Karpas-422 (cell line): Measurements from ENCODE around the gene TANGO2. TPM values are rescaled to one million over a fixed set of nuclear protein-coding genes. Genes with fewer than 3 reads are reported as not detected.

Source experiments
- DNase-seq: peaks from one replicate; pipeline ENCODE4 v3.0.0-alpha.2; 2015
- H2AFZ ChIP-seq: fragments of 200-600 bp; sonication (generic); 2 replicates; pipeline ENCODE4 v1.6.1; 2014; ENCODE audit warnings: antibody characterized with exemption, low read length, mixed read lengths
- H3K27ac ChIP-seq: fragments of 200-600 bp; sonication (generic); 2 replicates; pipeline ENCODE4 v1.5.1; 2014; ENCODE audit warnings: mild to moderate bottlenecking, low read length, moderate library complexity
- H3K27me3 ChIP-seq: fragments of 200-600 bp; sonication (generic); 2 replicates; pipeline ENCODE4 v1.6.1; 2014; ENCODE audit warnings: low read length, mixed read lengths
- H3K36me3 ChIP-seq: fragments of 200-600 bp; sonication (generic); 2 replicates; pipeline ENCODE4 v1.6.1; 2014; ENCODE audit warnings: low read length, mixed read lengths; ENCODE audit not compliant: insufficient read depth
- H3K4me1 ChIP-seq: fragments of 200-600 bp; sonication (generic); 2 replicates; pipeline ENCODE4 v1.6.1; 2014; ENCODE audit warnings: mild to moderate bottlenecking, low read length, mixed read lengths
- H3K4me2 ChIP-seq: fragments of 200-600 bp; sonication (generic); 2 replicates; pipeline ENCODE4 v1.6.1; 2014; ENCODE audit warnings: low read length, low read depth, mild to moderate bottlenecking; ENCODE audit not compliant: poor library complexity, severe bottlenecking
- H3K4me3 ChIP-seq: fragments of 200-600 bp; sonication (generic); 2 replicates; pipeline ENCODE4 v1.5.1; 2014; ENCODE audit warnings: mild to moderate bottlenecking, antibody characterized with exemption, low read length, mixed read lengths
- H3K79me2 ChIP-seq: fragments of 200-600 bp; sonication (generic); 2 replicates; pipeline ENCODE4 v1.6.1; 2014; ENCODE audit warnings: mild to moderate bottlenecking, low read length, mixed read lengths
- H3K9ac ChIP-seq: fragments of 200-600 bp; sonication (generic); 2 replicates; pipeline ENCODE4 v1.6.0; 2014; ENCODE audit warnings: low read length
- H3K9me2 ChIP-seq: fragments of 200-600 bp; sonication (generic), shearing (Covaris generic); replicated peaks from 2 replicates; pipeline ENCODE4 v1.6.0; 2014; ENCODE audit warnings: mild to moderate bottlenecking, low read length, moderate library complexity; ENCODE audit not compliant: insufficient read depth
- H3K9me3 ChIP-seq: fragments of 300-700, 200-600 bp; sonication (generic); 2 replicates; pipeline ENCODE4 v1.6.1; 2014; ENCODE audit warnings: low read length, mixed read lengths
- H4K20me1 ChIP-seq: fragments of 200-600 bp; sonication (generic); 2 replicates; pipeline ENCODE4 v1.6.1; 2014; ENCODE audit warnings: mild to moderate bottlenecking, antibody characterized with exemption, low read length, low read depth; ENCODE audit not compliant: insufficient read depth
- total RNA-seq: library from RNA; depleted of rRNA; stranded (reverse); fragments of >200 nt; shearing (Covaris generic); gene quantifications from 2 replicates; pipeline ENCODE4 v1.2.3, GENCODE V29; 2014; ENCODE audit warnings: low replicate concordance; rRNA removed

TANGO2 gene
- 36.8 and 39.0 TPM in 2 replicates for total RNA-seq

GRCh38 chr22:20020533-20021195 lies at the start of gene TANGO2:
Gene TANGO2 (plus strand): TSS chr22:20021110. CDS start chr22:20036799, 15,689 bp downstream.
- Histone ChIP-seq H3K4me2 (peak within 1 kb of the TSS; percentile 82), H3K9ac (peak within 1 kb of the TSS; percentile 94), H3K9me3 (no peaks in the 10 kb centered on the region), H3K79me2 (peaks cover 42% of the 10 kb centered on the region), H4K20me1 (0 out of 2 replicates have a peak, but pooled peaks cover 3% of the 10 kb centered on the region), H3K4me3 (peak within 1 kb of the TSS; percentile 94), H3K9me2 (no peaks in the 10 kb centered on the region), H3K27ac (peak within 1 kb of the TSS; percentile 69), H3K4me1 (peaks cover 35% of the 10 kb centered on the region), H2AFZ (no peak within 1 kb of the TSS; the same call in 1 of the 2 replicates), H3K27me3 (no peaks in the 10 kb centered on the region), H3K36me3 (no peaks in the 10 kb centered on the region)
- DNase-seq = peak; percentile 97

DNA sequence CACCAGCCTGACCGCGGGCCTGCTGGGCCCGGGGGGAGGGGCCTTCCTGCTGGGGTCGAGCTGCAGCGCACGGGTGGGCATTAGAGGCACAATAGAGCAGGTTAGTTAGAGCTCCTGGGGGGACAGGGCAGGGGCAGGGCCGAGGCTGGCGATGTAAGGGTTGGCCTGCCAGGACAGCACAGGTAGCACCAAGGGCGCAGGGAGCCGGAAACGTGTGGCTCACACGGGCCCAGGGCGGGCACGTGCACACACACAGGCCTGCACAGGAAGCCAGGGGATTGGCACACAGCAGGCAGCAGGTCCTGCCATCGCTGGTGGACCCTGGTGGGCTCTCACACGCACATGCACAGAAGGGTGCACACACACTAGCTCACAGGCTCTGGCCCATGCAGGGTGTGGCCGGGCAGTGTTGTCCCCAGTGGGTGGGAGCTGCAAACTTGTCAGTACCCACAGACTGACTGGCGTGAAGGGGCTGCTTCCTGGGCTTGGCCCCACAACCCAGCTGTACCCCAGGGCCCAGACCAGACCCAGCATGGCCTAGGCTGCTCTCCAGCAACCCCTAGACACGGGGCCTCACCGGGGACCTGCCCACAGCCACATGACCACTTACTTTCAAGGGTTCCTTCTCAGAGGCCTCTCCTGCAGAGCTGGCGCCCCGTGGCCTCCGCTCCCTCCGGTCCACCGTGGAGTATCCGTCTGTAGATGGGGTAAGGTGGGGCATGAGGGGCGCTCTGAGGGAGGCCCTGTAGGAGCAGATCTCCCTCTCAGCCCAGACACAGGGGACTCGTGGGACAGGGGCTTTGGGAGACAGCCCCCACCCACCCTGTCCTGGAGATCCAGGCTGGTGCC lies 49.4 kb upstream of the TANGO2 start:
- no peaks in the 10 kb centered on the region for H3K36me3 ChIP-seq
- H3K9ac ChIP-seq = no peak overlapping the region
- no peak overlapping the region for H2AFZ ChIP-seq
- H3K4me1 ChIP-seq = peaks cover 21% of the 10 kb centered on the region
- H3K27ac ChIP-seq = no peak overlapping the region
- DNase-seq = no peak
- no peaks in the 10 kb centered on the region for H3K79me2 ChIP-seq
- no peaks in the 10 kb centered on the region for H3K9me3 ChIP-seq
- H4K20me1 ChIP-seq = no peaks in the 10 kb centered on the region
- H3K4me2 ChIP-seq = no peak overlapping the region
- no peaks in the 10 kb centered on the region for H3K9me2 ChIP-seq
- no peak overlapping the region for H3K4me3 ChIP-seq
- H3K27me3 ChIP-seq = no peaks in the 10 kb centered on the region

DNA sequence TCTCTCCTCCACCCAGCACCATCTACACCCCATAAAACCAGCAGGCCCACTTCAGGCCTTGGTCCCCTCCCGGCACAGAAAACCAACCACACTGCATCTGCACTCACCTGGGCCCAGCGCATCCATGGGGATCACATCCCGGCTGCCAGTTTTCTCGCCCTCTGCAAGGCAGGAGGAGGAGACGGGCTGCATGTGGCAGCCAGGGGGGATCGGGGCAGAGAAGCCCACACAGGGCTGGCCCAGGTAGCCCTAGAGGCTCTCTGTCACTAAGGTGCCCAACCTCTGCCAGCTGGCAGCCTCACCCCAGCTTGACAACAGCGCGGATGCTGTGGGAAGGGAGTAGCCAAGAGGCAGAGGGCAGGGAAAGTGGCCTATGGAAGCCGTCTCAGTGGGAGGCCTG lies 48.7 kb upstream of the TANGO2 start:
- no peaks in the 10 kb centered on the region for H4K20me1 ChIP-seq
- H3K36me3 ChIP-seq = no peaks in the 10 kb centered on the region
- no peak overlapping the region for H3K9ac ChIP-seq
- H3K4me2 ChIP-seq = no peak overlapping the region
- no peaks in the 10 kb centered on the region for H3K9me3 ChIP-seq
- H3K27ac ChIP-seq = no peak overlapping the region
- no peaks in the 10 kb centered on the region for H3K79me2 ChIP-seq
- no peak for DNase-seq
- H3K9me2 ChIP-seq = no peaks in the 10 kb centered on the region
- no peaks in the 10 kb centered on the region for H3K27me3 ChIP-seq
- peaks cover 21% of the 10 kb centered on the region for H3K4me1 ChIP-seq
- no peak overlapping the region for H2AFZ ChIP-seq
- no peak overlapping the region for H3K4me3 ChIP-seq

DNA sequence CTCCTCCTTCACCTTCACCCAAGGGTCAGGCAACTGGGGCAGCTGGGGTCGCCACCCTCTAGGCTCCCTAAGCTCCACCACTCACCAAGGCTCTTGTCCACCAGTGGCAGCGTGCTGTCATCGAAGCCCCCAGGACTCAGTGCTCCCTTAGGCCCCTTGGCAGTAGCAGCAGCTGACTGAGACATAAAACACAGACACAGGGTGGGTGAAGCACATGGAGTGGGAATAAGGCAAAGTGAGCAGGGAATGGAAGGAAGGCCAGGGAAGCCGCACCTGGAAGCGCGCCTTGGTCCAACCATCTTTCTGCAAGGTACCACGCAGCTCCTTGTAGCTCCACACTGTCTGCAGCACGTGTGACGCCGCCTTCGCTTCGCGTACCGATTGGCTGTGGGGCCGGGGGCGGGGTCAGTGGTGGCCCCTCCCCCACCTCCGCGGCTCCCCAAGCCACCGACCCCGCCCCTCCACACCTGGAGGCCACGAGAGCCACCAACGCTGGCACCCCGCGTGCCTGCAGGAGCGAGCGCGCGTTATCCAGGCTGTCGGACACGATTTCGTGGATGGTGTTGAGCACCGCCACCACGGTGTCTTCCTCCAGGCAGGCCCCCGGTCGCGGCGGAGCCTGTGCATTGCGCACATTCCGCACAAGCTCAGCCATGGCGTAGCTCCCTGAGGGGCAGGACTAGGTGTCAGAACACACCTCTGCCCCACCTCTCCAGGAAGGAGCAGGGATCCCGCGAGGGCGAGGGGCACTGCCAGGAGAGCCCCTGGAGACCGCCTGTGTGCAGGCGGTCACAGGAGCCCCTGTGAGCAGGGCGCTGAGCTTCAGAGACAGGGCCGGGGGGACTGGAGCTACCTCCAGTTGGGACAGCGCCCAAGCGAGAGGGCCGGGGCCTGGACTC lies 48.0 kb upstream of the TANGO2 start:
- Histone ChIP-seq H3K9me2 (no peaks in the 10 kb centered on the region), H3K4me2 (no peak overlapping the region), H3K4me3 (no peak overlapping the region), H2AFZ (no peak overlapping the region), H3K9ac (no peak overlapping the region), H3K9me3 (no peaks in the 10 kb centered on the region), H3K79me2 (no peaks in the 10 kb centered on the region), H3K27ac (no peak overlapping the region), H4K20me1 (no peaks in the 10 kb centered on the region), H3K36me3 (no peaks in the 10 kb centered on the region), H3K4me1 (peaks cover 21% of the 10 kb centered on the region), H3K27me3 (no peaks in the 10 kb centered on the region)
- no peak for DNase-seq

DNA sequence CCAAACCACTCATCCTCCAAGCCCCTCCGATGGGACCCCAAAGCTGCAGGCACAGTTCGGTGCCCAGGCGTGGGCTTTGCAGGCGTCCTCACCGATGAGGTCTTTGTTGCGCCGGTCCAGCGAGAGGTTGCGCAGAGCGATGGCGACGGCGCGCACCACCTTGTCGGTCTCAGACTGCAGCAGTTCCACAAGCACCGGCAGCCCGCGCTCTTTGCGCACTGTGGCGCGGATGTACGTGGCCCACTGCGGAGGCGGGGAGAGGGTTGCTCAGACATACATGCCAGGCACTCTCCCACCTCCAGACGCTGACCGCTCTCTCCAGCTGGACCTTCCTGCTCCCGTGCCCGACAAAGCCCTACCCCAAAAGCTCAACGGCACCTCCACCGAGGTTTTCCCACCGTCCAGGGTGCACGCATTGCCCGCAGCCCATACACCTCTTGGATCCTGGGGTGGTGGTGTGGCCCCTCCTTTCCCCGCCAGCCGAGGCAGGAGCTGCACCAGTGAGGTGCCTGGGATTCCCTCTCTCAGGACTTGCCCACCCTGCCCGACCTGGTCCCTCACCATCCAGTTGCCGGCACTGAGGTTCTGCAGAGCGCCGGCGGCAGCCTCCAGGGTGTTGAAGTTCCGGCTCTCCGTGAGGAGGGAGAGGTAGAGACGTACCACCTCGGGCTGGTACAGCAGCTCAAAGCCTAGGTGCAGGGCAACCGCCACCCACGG lies 47.2 kb upstream of the TANGO2 start:
- no peak overlapping the region for H3K4me3 ChIP-seq
- no peak overlapping the region for H3K9ac ChIP-seq
- no peaks in the 10 kb centered on the region for H3K79me2 ChIP-seq
- no peak overlapping the region for H3K4me2 ChIP-seq
- no peak overlapping the region for H2AFZ ChIP-seq
- H3K27me3 ChIP-seq = no peaks in the 10 kb centered on the region
- no peak for DNase-seq
- no peaks in the 10 kb centered on the region for H3K9me3 ChIP-seq
- no peaks in the 10 kb centered on the region for H4K20me1 ChIP-seq
- no peaks in the 10 kb centered on the region for H3K36me3 ChIP-seq
- no peaks in the 10 kb centered on the region for H3K9me2 ChIP-seq
- H3K27ac ChIP-seq = no peak overlapping the region
- H3K4me1 ChIP-seq = peaks cover 21% of the 10 kb centered on the region

GRCh38 chr22:19974268-19974861 lies 46.5 kb upstream of the TANGO2 start:
- Histone ChIP-seq H2AFZ (no peak overlapping the region), H3K36me3 (no peaks in the 10 kb centered on the region), H3K79me2 (no peaks in the 10 kb centered on the region), H3K9me3 (no peaks in the 10 kb centered on the region), H4K20me1 (no peaks in the 10 kb centered on the region), H3K27me3 (no peaks in the 10 kb centered on the region), H3K4me1 (peaks cover 21% of the 10 kb centered on the region), H3K9me2 (no peaks in the 10 kb centered on the region), H3K9ac (0 out of 2 replicates have a peak overlapping the region, but pooled peaks have one; percentile 16), H3K4me2 (no peak overlapping the region), H3K27ac (peak overlapping the region; percentile 66), H3K4me3 (no peak overlapping the region)
- DNase-seq = peak; percentile 95

DNA sequence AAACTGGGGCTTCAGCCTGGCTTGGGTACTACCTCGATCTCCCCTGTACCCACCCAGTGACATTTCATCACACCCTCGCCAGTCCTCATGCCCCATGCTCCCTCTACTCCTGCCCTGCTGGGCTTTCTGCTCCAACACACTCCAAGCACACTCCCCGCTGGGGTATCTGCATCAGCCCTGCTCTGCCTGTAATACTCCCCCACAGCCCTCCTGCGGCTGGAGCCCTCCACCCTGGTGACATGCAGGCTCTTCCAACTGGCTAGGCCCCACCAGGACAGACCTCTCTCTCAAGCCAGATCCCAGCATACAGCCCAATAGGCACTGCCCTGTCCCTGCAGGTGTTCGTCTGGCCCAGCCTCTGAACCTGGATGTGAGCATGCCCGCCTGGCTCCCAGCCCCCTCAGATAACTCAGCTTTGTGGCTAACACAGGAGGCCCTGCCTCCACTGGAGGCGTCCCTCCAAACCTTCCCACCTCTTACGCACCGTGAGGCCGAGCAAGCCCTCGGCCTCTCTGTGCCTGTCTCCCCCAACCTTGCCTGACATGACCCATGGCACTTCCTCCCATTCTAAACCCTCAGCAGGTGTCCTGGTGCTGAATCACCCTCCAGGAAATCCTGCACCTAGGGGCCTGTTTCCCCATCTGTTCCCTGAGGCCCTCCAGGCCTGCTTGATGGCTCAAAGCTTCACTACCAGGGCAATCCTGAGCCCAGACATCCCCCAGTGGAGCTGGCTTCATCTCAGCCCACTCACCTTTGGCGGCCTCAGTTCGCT lies 45.8 kb upstream of the TANGO2 start:
- H3K79me2 ChIP-seq = no peaks in the 10 kb centered on the region
- H3K4me3 ChIP-seq = no peak overlapping the region
- H3K36me3 ChIP-seq = no peaks in the 10 kb centered on the region
- peak overlapping the region; percentile 15 for H3K4me2 ChIP-seq
- H4K20me1 ChIP-seq = no peaks in the 10 kb centered on the region
- no peaks in the 10 kb centered on the region for H3K9me2 ChIP-seq
- H3K9ac ChIP-seq = peak overlapping the region; percentile 16; the same call in 1 of the 2 replicates
- no peak for DNase-seq
- no peak overlapping the region for H2AFZ ChIP-seq
- peak overlapping the region; percentile 66 for H3K27ac ChIP-seq
- peaks cover 21% of the 10 kb centered on the region for H3K4me1 ChIP-seq
- H3K9me3 ChIP-seq = no peaks in the 10 kb centered on the region
- no peaks in the 10 kb centered on the region for H3K27me3 ChIP-seq
